ENCODE measurements around the gene NBAS. TPM values are rescaled to one million over a fixed set of nuclear protein-coding genes. Genes with fewer than 3 reads are reported as not detected.

The NBAS gene
- total RNA-seq, 1 experiment from 2014 or later, result 33.4 TPM

DNA sequence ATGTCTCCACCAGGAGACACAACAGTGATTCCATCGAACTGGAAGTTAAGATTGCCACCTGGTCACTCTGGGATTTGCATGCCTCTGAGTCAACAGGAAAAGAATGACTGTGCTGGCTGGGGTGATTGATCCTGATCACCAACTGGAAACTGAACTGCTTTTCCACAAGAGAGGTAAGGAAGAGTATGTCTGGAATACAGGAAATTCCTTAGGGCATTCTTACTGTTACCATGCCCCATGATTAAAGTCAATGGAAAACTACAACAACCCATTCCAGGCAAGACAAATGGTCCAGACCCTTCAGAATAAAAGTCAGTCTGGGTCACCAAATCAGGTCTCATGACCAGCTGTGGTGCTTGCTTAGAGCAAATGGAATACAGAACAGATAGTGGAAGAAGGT, 18.5 kb upstream of the NBAS start:
- H3K36me3 ChIP-seq, result no peaks in the 10 kb centered on the region
- no peak overlapping the region for H3K4me3 ChIP-seq
- H3K9me3 ChIP-seq (replicated peaks), result no peaks in the 10 kb centered on the region
- H3K27me3 ChIP-seq (replicated peaks), result no peaks in the 10 kb centered on the region
- H3K4me1 ChIP-seq (replicated peaks), result no peaks in the 10 kb centered on the region
- H3K27ac ChIP-seq, result no peak overlapping the region
- no peak for DNase-seq (ENCODE audit: low read depth in 1 of 2, low spot score in 2 of 2)

DNA sequence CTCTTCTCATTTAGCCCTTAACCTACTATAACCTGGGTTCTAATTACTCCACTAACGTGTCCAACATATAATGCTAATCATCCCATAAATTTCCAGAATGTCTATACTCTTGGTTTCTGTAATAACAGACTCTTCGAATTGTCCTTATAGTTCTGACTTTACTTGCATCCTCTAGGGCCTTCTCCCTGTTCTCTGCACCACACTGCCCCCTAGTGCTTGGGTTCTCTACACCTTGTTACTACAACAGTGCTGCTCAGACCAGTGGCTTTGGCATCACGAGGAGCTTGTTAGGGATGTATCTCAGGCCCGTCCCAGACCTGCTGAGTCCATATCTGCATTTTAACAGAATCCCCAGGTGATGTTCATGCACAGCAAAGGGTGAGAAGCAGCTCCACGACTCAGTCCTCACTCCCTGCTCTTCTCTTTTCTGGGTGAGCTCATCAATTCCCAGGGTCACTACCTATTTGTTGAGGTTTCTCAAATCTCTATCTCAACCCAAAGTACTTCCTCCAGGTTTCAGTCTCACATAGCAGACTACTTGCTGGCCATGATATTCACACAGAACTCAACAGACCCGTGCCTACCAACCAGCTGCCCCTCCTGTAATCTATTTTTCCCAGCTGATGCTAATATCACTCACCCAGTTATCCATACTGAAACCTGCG, 16.1 kb upstream of the NBAS start:
- Histone ChIP-seq H3K4me1 (replicated peaks) (no peaks in the 10 kb centered on the region), H3K9me3 (replicated peaks) (no peaks in the 10 kb centered on the region), H3K4me3 (no peak overlapping the region), H3K27ac (no peak overlapping the region), H3K27me3 (replicated peaks) (no peaks in the 10 kb centered on the region), H3K36me3 (no peaks in the 10 kb centered on the region)
- DNase-seq (ENCODE audit: low read depth in 1 of 2, low spot score in 2 of 2), result peak; percentile 52 to 86

DNA sequence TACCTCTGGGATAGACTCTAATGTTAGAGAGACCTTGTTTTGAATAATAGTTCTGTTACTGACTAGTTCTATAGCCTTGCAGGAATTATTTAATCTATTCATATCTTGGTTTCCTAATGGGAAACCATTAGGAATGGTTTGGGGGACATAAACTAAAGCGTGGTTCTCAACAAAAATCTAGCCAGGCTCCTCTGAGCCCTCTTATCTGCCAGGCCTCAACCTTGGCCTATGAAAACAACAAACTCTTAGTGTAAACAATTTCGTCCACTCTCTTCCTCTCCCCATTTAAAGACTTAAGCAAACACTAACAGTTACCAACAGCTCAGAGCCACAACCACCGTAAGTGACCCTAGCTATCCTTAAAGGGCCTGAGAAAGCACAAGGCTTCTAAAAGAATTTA, 10.6 kb upstream of the NBAS start:
- H3K4me3 ChIP-seq, result no peak overlapping the region
- H3K9me3 ChIP-seq (replicated peaks), result no peaks in the 10 kb centered on the region
- H3K4me1 ChIP-seq (replicated peaks), result no peaks in the 10 kb centered on the region
- H3K27me3 ChIP-seq (replicated peaks), result no peaks in the 10 kb centered on the region
- no peak for DNase-seq (ENCODE audit: low read depth in 1 of 2, low spot score in 2 of 2)
- no peak overlapping the region for H3K27ac ChIP-seq
- H3K36me3 ChIP-seq, result no peaks in the 10 kb centered on the region

DNA sequence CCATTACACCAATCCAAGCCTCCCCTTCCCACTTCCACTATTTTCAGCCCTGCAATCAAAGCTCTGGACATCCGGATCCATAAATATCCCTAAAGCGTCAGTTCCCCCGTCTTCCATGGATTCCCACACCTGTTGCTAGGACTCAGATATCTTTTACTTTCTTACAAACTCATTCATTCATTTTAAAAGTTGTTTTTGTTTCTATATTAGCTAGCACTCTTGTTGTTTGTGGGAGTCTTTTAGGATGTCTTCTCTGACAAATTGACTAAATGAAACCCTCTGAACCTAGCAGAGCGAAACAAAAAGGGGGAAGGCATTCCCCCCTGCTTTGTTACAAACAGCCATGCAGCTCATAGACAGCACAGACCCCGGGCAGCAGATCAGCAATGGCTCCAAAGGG, 9.0 kb upstream of the NBAS start:
- no peak for DNase-seq (ENCODE audit: low read depth in 1 of 2, low spot score in 2 of 2)
- H3K27me3 ChIP-seq (replicated peaks), result no peaks in the 10 kb centered on the region
- no peaks in the 10 kb centered on the region for H3K9me3 ChIP-seq (replicated peaks)
- no peaks in the 10 kb centered on the region for H3K36me3 ChIP-seq
- H3K27ac ChIP-seq, result no peak overlapping the region
- no peak overlapping the region for H3K4me3 ChIP-seq
- H3K4me1 ChIP-seq (replicated peaks), result no peaks in the 10 kb centered on the region

DNA sequence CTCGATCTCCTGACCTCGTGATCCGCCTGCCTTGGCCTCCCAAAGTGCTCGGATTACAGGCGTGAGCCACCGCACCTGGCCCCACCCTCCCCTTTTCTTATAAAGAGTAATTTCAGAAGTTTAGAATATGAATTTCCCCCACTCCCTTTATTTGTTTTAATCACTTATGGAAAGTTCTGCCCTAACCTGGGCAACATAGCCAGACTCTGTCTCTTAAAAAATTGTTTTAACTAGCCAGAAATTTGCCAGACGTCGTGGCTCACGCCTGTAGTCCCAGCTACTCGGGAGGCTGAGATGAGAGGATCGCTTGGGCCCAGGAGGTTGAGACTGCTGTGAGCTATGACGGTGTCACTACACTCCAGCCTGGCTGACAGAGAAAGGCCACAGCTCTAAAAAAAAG, 7.7 kb upstream of the NBAS start:
- Histone ChIP-seq H3K27ac (no peak overlapping the region), H3K9me3 (replicated peaks) (no peaks in the 10 kb centered on the region), H3K4me3 (no peak overlapping the region), H3K4me1 (replicated peaks) (no peaks in the 10 kb centered on the region), H3K36me3 (no peaks in the 10 kb centered on the region), H3K27me3 (replicated peaks) (no peaks in the 10 kb centered on the region)
- no peak for DNase-seq (ENCODE audit: low read depth in 1 of 2, low spot score in 2 of 2)

DNA sequence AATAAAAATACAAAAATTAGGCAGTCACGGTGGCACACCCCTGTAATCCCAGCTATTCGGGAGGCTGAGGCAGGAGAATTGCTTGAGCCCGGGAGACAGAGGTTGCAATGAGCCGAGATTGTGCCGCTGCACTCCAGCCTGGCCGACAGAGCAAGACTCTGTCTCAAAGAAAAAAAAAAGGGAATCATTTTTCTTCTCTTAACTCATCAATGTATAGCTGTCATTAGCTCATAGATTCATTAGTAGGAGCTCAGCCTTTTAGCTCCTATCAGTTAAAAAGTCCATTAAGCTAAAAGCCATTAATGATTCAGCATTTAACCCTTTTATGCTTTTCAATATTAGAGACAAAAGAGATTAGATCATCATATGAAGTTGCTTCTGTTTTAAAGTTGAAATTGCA, 5.8 kb upstream of the NBAS start:
- H3K36me3 ChIP-seq, result no peaks in the 10 kb centered on the region
- no peak for DNase-seq (ENCODE audit: low read depth in 1 of 2, low spot score in 2 of 2)
- no peak overlapping the region for H3K27ac ChIP-seq
- no peak overlapping the region for H3K4me3 ChIP-seq
- no peaks in the 10 kb centered on the region for H3K4me1 ChIP-seq (replicated peaks)
- H3K27me3 ChIP-seq (replicated peaks), result no peaks in the 10 kb centered on the region
- H3K9me3 ChIP-seq (replicated peaks), result no peaks in the 10 kb centered on the region

DNA sequence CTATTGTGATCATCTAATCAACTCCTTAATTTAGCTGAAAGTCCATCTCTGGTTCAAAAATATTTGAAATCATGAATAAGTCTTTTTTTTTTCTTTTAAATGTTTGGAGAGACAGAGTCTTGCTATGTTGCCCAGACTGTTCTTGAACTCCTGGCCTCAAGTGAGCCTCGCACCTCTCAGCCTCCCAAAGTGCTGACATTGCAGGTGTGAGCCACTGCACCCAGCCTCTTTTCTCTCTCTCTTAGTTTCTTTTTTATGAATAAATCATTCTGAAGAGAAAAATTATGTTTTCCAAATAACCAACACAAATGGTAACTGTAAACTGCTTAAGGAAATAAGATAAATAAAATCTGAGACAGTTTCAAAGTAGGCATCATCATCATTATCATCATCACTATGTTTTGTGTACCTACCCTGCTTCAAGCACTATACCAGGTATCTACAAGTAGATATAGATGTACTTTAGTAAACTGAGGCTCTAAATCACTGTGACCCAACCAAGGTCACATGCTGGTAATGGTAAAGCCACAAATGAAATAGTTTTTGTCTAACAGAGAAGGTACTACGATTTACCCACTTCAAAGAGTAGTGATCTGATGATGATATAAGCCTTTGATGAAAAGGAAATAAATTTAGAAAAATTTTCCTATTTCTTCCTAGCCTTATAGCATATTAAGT, 5.0 kb upstream of the NBAS start:
- Histone ChIP-seq H3K27me3 (replicated peaks) (no peaks in the 10 kb centered on the region), H3K27ac (no peak overlapping the region), H3K36me3 (no peaks in the 10 kb centered on the region), H3K9me3 (replicated peaks) (no peaks in the 10 kb centered on the region), H3K4me1 (replicated peaks) (peaks cover 6% of the 10 kb centered on the region; the same call in 1 of the 2 replicates), H3K4me3 (no peak overlapping the region)
- no peak for DNase-seq (ENCODE audit: low read depth in 1 of 2, low spot score in 2 of 2)

DNA sequence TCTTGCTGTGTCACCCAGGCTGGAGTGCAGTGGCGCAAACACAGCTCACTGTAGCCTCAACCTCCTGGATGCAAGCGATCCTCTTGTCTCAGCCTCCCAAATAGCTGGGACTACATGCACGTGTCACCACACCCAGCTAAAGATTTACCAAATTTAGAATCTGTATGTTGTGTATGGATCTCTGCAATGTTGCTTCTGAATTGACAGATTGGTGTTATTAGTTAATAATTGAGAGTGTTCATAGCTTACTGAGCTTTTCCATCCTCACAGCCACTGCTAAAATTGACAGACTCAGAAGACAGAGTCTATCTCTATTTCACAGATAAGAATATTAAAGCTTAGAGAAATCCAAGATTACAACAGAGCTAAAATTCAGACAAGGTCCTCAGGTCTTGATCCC, 4.3 kb upstream of the NBAS start:
- Histone ChIP-seq H3K4me1 (replicated peaks) (peaks cover 6% of the 10 kb centered on the region; the same call in 1 of the 2 replicates), H3K4me3 (no peak overlapping the region), H3K27ac (no peak overlapping the region), H3K9me3 (replicated peaks) (no peaks in the 10 kb centered on the region), H3K27me3 (replicated peaks) (no peaks in the 10 kb centered on the region), H3K36me3 (no peaks in the 10 kb centered on the region)
- DNase-seq (ENCODE audit: low read depth in 1 of 2, low spot score in 2 of 2), result no peak

DNA sequence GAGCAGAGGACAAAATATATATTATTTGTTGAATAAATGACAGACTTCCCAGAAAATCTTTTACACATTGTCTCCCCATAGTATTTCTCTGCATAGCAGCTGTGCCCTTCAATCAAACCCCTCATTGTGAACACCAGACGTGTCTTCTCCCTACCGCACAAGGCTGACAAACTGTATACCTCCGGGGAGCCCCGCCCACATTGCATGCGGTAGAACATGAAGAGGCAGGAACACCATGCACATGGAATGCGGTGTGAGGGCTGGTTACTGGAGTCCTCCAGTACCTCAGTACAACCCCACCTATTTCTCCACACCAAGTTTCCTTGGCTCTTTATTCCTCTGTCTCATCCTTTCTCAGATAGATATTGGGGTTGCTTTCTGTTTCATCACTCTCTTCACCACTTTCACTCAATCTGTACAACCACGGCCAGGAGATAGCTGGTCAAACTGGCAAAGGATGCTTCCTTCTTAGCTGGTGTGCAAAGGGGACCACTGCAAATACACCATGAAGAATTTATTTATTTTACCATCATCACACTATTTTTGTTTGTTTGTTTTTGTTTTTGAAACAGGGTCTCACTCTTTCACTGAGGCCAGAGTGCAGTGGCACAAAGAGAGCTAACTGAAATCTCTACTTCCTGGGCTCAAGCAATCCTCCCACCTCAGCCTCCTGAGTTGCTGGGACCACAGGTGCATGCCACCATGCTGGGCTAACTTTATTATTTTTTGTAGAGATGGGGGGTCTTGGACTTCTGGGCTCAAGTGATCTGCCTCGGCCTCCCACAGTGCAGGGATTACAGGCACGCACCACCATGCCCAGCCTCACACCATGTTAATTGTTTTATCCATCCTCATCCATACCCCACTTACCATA, 2.3 kb upstream of the NBAS start:
- peaks cover 10% of the 10 kb centered on the region; the same call in 1 of the 2 replicates for H3K4me1 ChIP-seq (replicated peaks)
- no peak for DNase-seq (ENCODE audit: low read depth in 1 of 2, low spot score in 2 of 2)
- no peaks in the 10 kb centered on the region for H3K9me3 ChIP-seq (replicated peaks)
- no peaks in the 10 kb centered on the region for H3K36me3 ChIP-seq
- H3K27me3 ChIP-seq (replicated peaks), result no peaks in the 10 kb centered on the region
- no peak overlapping the region for H3K27ac ChIP-seq
- no peak overlapping the region for H3K4me3 ChIP-seq

DNA sequence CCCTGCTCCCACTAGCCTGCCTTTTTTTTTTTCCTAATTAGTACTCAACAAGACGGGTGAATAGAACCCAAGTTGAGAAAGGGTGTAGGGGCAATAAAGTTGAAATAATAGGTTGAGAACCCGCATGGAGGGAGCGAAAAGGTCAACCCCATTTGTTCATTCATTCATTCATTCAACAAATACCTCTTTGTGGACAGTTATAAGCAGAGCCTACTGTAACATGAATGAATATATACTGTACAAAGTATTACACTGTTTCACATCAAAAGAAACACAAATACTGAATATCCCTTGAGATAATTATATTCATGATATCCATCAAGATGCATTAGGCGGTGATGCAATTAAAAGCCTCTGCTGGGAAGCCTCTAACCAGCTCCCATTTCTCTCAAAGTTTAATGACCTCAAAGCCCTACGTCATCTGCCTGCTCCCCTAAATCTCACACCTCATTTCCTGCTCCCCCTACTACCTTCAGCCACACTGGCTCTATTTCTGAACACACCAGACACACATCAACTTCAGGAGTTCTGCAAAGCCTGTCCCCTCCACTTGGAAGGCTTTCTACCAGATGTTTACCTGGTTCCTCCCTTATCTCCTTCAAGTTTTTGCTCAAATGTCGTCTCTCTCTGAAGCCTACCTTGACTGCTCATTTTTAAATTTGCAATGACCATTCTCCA, 1.4 kb upstream of the NBAS start:
- Histone ChIP-seq H3K4me3 (no peak overlapping the region), H3K36me3 (no peaks in the 10 kb centered on the region), H3K4me1 (replicated peaks) (peaks cover 10% of the 10 kb centered on the region; the same call in 1 of the 2 replicates), H3K27me3 (replicated peaks) (no peaks in the 10 kb centered on the region), H3K27ac (no peak overlapping the region), H3K9me3 (replicated peaks) (no peaks in the 10 kb centered on the region)
- DNase-seq (ENCODE audit: low read depth in 1 of 2, low spot score in 2 of 2), result no peak

DNA sequence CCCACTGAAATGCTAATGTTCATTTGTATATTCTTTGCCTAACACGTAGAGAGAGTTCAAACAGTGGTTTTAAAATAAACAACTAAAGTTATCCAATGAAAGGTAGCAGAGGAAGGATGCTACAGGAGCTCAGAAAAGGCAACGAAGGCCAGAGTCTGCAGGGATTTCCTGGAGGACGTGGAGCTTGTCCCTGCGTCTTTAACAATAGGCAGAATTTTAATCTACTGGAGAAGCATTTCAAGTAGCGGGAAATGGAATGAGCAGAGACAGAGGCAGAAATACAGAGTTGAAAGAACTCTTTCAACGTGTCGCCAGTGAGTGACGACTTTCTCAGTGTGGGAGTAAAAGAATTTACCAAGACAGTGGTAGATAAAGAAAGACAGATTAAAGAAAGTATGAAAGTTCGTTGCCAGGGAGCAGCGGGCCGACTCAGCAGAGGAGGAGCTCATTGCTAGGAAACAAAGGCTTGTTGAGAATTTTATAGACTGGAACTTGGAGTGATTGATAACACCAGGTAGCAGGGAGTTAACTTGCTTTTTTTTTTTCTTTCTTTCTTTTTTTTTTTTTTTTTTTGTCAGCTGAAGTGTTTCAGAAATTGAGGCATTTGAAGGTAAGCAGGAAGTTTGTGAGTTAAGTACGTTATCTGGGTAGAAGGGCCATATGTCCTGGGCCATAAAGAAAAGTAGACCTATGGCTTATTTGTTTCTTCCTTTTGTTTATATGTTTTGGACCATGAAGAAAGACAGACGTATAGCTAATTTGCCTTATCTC, 625 bp upstream of the NBAS start:
- H3K36me3 ChIP-seq, result no peaks in the 10 kb centered on the region
- peak overlapping the region; percentile 56 for H3K4me3 ChIP-seq
- H3K27ac ChIP-seq, result peak overlapping the region; percentile 43
- no peaks in the 10 kb centered on the region for H3K9me3 ChIP-seq (replicated peaks)
- no peak for DNase-seq (ENCODE audit: low read depth in 1 of 2, low spot score in 2 of 2)
- no peaks in the 10 kb centered on the region for H3K27me3 ChIP-seq (replicated peaks)
- peaks cover 10% of the 10 kb centered on the region; the same call in 1 of the 2 replicates for H3K4me1 ChIP-seq (replicated peaks)

DNA sequence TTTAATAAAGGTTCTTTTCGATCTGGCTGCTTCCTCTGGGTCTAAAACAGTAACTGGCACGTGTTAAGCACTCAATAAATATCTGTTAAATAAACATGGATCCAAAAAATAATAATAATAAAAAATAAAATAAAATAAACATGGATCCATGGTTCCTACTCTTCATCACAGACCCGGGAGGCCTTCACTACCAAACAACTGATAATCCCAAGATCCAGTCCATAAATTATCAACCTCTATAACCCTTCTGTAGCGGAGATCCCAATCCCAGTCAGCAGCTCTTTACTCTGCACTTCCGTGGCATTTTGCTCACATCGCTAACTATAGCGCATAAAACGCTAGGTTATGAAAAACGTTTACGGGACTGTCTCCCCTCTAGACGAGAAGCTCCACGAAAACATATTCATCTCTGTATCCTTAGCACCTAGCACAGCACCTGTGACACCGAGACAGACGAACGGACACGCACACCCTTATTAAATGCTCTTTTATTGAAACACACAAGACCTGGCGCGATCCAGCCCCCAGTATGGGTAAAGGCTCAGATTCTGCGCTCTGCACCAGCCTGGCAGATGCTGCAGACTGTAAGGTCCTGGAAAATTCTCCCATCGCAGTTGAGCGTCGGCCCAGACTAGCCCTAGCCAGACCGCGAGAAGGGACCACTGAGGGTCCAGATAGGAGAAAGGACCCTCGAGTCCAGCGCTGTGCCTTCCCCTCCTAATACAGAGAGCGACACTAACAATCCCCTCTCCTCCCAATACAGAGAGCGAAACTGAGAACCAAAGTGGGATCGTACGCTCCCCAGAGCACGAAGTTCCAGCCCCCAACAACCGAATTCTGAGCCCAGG, 770 bp downstream of the NBAS start:
- H3K4me3 ChIP-seq, result peak overlapping the region; percentile 56

More for the DNA sequence above, 770 bp downstream of the NBAS start:
- Histone ChIP-seq H3K36me3 (no peaks in the 10 kb centered on the region), H3K9me3 (replicated peaks) (no peaks in the 10 kb centered on the region), H3K27ac (peak overlapping the region; percentile 43), H3K4me1 (replicated peaks) (peaks cover 10% of the 10 kb centered on the region; the same call in 1 of the 2 replicates), H3K27me3 (replicated peaks) (no peaks in the 10 kb centered on the region)
- peak in 1 of 2 experiments; percentile 43 for DNase-seq (ENCODE audit: low read depth in 1 of 2, low spot score in 2 of 2)
